Sigmoid colon (tissue), 7 donors: ENCODE data around the gene FLVCR1. TPM values are rescaled to one million over a fixed set of nuclear protein-coding genes. Genes with fewer than 3 reads are reported as not detected.

ENCODE experiments used
- DNase-seq: peaks from one replicate; pipeline ENCODE4 v3.0.0-alpha.2; 2019
- H3K27ac ChIP-seq, 4 donors: fragments of 200-600 bp; sonication (generic); one replicate each; pipeline ENCODE4 v1.5.1; 2016 to 2019; ENCODE audit warnings: mild to moderate bottlenecking in 1 of 4
- H3K27me3 ChIP-seq, 3 donors: fragments of 200-600 bp; sonication (generic); one replicate each; pipeline ENCODE4 v1.5.1; 2019; ENCODE audit warnings: mild to moderate bottlenecking in 1 of 3
- H3K36me3 ChIP-seq, 4 donors: fragments of 200-600 bp; sonication (generic); one replicate each; pipeline ENCODE4 v1.5.1; 2016 to 2019
- H3K4me1 ChIP-seq, 4 donors: fragments of 200-600 bp; sonication (generic); one replicate each; pipeline ENCODE4 v1.5.1; 2017 to 2019
- H3K4me3 ChIP-seq, 4 donors: fragments of 200-600 bp; sonication (generic); one replicate each; pipeline ENCODE4 v1.5.1; 2017 to 2019; ENCODE audit warnings: mild to moderate bottlenecking in 2 of 4, moderate library complexity in 1 of 4
- H3K9me3 ChIP-seq, 4 donors: fragments of 200-600 bp in 3 of 4; sonication (generic) in 3 of 4; one replicate each; pipeline versions ENCODE4 v1.5.1 to v1.6.1; 2013 to 2019
- EP300 ChIP-seq, 4 donors: sonication (generic); formaldehyde crosslinking; IDR thresholded peaks; one replicate each; pipeline ENCODE4 v1.6.1; 2017; ENCODE audit warnings: antibody characterized with exemption in 4 of 4
- POLR2A ChIP-seq, 2 donors: fragments of 450-650 bp; IDR thresholded peaks; one replicate each; pipeline ENCODE4 v1.6.1; 2016; ENCODE audit warnings: antibody characterized with exemption in 2 of 2, mild to moderate bottlenecking in 2 of 2, moderate library complexity in 2 of 2
- POLR2AphosphoS5 ChIP-seq, 4 donors: sonication (generic); formaldehyde crosslinking; IDR thresholded peaks; one replicate each; pipeline ENCODE4 v1.6.1; 2017; ENCODE audit warnings: antibody characterized with exemption in 4 of 4
- WGBS, 2 donors: extraction: QIAGEN DNeasy Blood & Tissue Kit; methylation state at CpG; one replicate each; pipeline ENCODE4 v1.1.7; 2013; 5-methylcytosine and 5-hydroxymethylcytosine counted together
- intact Hi-C: fragments of 100-400 bp; cut with DNase I; formaldehyde crosslinking; loops from one replicate; pipeline ENCODE4 v1.15.1; 2023
- polyA plus RNA-seq, 3 donors: library from polyadenylated mRNA; stranded (reverse); fragments of 200-250 nt; gene quantifications; one replicate each; pipeline ENCODE4 v1.2.3, GENCODE V29; 2013
- total RNA-seq, 4 donors: library from RNA; depleted of rRNA; stranded (reverse); fragments of >200 nt; gene quantifications; one replicate each; pipeline ENCODE4 v1.1.0, GENCODE V29; 2016
- TF ChIP-seq, protein P1 (sequence below), 4 experiments: fragments of 450-650 bp in 3 of 4; fragments of 200-600 bp in 1 of 4; IDR thresholded peaks; one replicate each; pipeline ENCODE4 v1.5.1; 2016 to 2019; ENCODE audit warnings: antibody characterized with exemption in 4 of 4, mild to moderate bottlenecking in 3 of 4, moderate library complexity in 2 of 4
- donor health status: healthy with polysubstance abuse.
- donor health status: Bipolar disorder and iron deficiency.
- donor health status: healthy.

Gene FLVCR1
- total and polyA plus RNA-seq, 7 donors = 0.60 to 6.9 (median 3.3) TPM

GRCh38 chr1:212871976-212872375 is 13.9 kb downstream of the FLVCR1 start:
- peaks cover 0 to 58% (median 1%) of the 10 kb centered on the region in 4 donors for H3K36me3 ChIP-seq
- TF ChIP-seq POLR2AphosphoS5 (IDR thresholded peaks at IDR 0.05) (no peak), POLR2A (IDR thresholded peaks at IDR 0.05) (no peak), EP300 (IDR thresholded peaks at IDR 0.05) (no peak)
- TF ChIP-seq, protein P1, sequence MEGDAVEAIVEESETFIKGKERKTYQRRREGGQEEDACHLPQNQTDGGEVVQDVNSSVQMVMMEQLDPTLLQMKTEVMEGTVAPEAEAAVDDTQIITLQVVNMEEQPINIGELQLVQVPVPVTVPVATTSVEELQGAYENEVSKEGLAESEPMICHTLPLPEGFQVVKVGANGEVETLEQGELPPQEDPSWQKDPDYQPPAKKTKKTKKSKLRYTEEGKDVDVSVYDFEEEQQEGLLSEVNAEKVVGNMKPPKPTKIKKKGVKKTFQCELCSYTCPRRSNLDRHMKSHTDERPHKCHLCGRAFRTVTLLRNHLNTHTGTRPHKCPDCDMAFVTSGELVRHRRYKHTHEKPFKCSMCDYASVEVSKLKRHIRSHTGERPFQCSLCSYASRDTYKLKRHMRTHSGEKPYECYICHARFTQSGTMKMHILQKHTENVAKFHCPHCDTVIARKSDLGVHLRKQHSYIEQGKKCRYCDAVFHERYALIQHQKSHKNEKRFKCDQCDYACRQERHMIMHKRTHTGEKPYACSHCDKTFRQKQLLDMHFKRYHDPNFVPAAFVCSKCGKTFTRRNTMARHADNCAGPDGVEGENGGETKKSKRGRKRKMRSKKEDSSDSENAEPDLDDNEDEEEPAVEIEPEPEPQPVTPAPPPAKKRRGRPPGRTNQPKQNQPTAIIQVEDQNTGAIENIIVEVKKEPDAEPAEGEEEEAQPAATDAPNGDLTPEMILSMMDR (IDR thresholded peaks at IDR 0.05) = no peak
- intact Hi-C loops = no loop called here
- H3K27ac ChIP-seq = no peak overlapping the region
- 96 to 100% methylated on average over 1 of the region's 1 CpG for WGBS, 2 donors
- H3K4me3 ChIP-seq = no peak overlapping the region
- DNase-seq = no peak
- no peaks in the 10 kb centered on the region for H3K9me3 ChIP-seq
- H3K27me3 ChIP-seq = no peaks in the 10 kb centered on the region
- no peaks in the 10 kb centered on the region for H3K4me1 ChIP-seq

DNA sequence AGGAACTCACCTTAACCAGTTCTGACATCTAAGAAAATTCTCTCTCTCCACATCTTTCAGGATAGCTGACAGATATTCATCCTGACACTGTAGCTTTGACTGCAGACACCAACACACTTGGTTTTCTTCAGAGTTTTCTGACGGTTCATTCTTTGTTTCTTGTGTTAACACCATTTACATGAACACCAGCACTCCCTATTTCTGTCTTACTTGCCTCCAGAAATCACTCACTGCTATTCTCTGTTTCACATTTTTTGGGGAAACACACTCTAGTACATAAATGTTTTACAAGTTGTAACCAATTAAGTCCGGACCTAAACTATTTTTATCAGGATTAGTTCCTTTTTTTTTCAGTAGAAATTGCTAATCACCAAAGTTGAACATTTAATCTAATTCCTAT is 15.4 kb downstream of the FLVCR1 start:
- Histone ChIP-seq H3K27ac (no peak overlapping the region), H3K27me3 (no peaks in the 10 kb centered on the region), H3K9me3 (no peaks in the 10 kb centered on the region), H3K4me3 (no peak overlapping the region), H3K36me3 (peaks cover 0 to 57% (median 1%) of the 10 kb centered on the region in 4 donors), H3K4me1 (no peaks in the 10 kb centered on the region)
- no peak for DNase-seq
- intact Hi-C loops = no loop called here
- TF ChIP-seq POLR2A (IDR thresholded peaks at IDR 0.05) (no peak), POLR2AphosphoS5 (IDR thresholded peaks at IDR 0.05) (no peak), EP300 (IDR thresholded peaks at IDR 0.05) (no peak)
- TF ChIP-seq, protein P1 (IDR thresholded peaks at IDR 0.05) = no peak
- 75 to 81% methylated on average over 2 of the region's 2 CpGs for WGBS, 2 donors

DNA sequence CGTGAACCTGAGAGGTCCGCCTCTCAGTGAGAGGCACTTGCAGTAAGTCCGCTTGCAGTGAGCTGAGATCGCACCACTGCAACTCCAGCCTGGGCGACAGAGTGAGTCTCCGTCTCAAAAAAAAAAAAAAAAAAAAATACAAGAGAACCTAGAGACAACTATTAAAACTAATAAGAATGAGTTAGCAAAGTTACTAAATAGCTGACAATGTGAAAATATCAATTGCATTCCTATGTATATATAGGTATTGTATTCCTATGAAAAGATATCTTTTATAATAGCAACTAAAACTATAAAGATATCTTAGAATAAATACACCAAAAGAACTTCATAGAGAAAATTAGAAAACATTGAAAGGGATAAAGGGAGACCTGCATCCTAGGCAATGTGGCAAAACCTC is 20.3 kb downstream of the FLVCR1 start:
- peaks cover 0 to 50% (median 0%) of the 10 kb centered on the region in 4 donors for H3K36me3 ChIP-seq
- WGBS, 2 donors = 96 to 97% methylated on average over 6 of the region's 6 CpGs

DNA sequence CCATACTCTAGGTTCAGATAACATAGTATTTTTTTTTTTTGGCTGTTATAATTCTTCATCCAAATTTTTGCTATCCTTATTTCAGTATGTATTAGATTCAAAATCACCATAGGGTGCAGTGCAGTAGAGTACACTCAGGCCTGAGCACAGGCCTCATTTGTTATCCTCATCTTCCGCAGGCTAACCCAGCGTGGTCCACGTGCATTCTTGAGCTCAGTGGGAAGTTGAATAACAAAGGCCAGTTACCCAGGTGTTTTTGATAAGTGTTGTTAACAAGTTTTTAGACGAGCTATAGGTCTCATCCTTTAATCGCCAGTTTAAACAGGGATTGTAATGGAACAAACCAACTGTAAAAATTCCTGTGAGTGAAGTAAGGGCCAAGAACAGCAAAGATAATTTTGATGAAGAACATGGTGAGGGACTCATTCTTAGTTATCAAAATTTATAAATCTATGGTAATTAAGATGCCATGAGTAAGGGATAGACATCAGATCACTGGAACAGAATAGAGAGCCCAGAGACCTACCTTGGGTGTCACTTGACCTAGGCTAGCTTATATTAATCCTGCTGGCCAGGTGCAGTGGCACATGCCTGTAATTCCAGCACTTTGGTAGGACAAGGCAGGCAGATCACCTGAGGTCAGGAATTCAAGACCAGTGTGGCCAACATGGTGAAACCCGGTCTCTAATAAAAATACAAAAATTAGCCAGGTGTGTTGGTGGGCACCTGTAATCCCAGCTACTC is 22.0 kb downstream of the FLVCR1 start:
- intact Hi-C loops = no loop called here
- no peak for TF ChIP-seq POLR2AphosphoS5 (IDR thresholded peaks at IDR 0.05)
- TF ChIP-seq, protein P1 (IDR thresholded peaks at IDR 0.05) = no peak
- TF ChIP-seq POLR2A (IDR thresholded peaks at IDR 0.05) = no peak
- no peak for TF ChIP-seq EP300 (IDR thresholded peaks at IDR 0.05)
- no peak overlapping the region for H3K27ac ChIP-seq
- H3K4me3 ChIP-seq = no peak overlapping the region
- peaks cover 0 to 52% (median 4%) of the 10 kb centered on the region in 4 donors for H3K36me3 ChIP-seq
- no peaks in the 10 kb centered on the region for H3K27me3 ChIP-seq
- 90 to 92% methylated on average over 6 of the region's 6 CpGs for WGBS, 2 donors
- no peaks in the 10 kb centered on the region for H3K9me3 ChIP-seq
- no peaks in the 10 kb centered on the region for H3K4me1 ChIP-seq
- DNase-seq = no peak

More for the DNA sequence above, 20.3 kb downstream of the FLVCR1 start:
- intact Hi-C loops = no loop called here
- H3K9me3 ChIP-seq = no peaks in the 10 kb centered on the region
- no peaks in the 10 kb centered on the region for H3K27me3 ChIP-seq
- TF ChIP-seq POLR2A (IDR thresholded peaks at IDR 0.05) (no peak), EP300 (IDR thresholded peaks at IDR 0.05) (no peak), POLR2AphosphoS5 (IDR thresholded peaks at IDR 0.05) (no peak)
- TF ChIP-seq, protein P1 (IDR thresholded peaks at IDR 0.05) = no peak
- no peak for DNase-seq
- no peak overlapping the region for H3K4me3 ChIP-seq
- H3K27ac ChIP-seq = no peak overlapping the region
- no peaks in the 10 kb centered on the region for H3K4me1 ChIP-seq
